ENCODE data around the gene RNF141.

The RNF141 gene

GRCh38 chr11:10558288-10558687 lies 17.3 kb upstream of the RNF141 start:
- no peak for FAIRE-seq

GRCh38 chr11:10556590-10556989 lies 15.6 kb upstream of the RNF141 start:
- no peak for FAIRE-seq

GRCh38 chr11:10551845-10552352 lies 10.9 kb upstream of the RNF141 start:
- no peak for FAIRE-seq

GRCh38 chr11:10551290-10551592 lies 10.3 kb upstream of the RNF141 start:
- FAIRE-seq: no peak

GRCh38 chr11:10550503-10551289 lies 9.7 kb upstream of the RNF141 start:
- no peak for FAIRE-seq

GRCh38 chr11:10544491-10545465 lies 3.8 kb upstream of the RNF141 start:
- FAIRE-seq: no peak

GRCh38 chr11:10543782-10544181 lies 2.8 kb upstream of the RNF141 start:
- no peak for FAIRE-seq

GRCh38 chr11:10542776-10543175 lies 1.8 kb upstream of the RNF141 start:
- FAIRE-seq: peak; percentile 36

GRCh38 chr11:10541561-10541930 lies 559 bp upstream of the RNF141 start:
- FAIRE-seq: no peak

GRCh38 chr11:10540546-10540914 lies 457 bp downstream of the RNF141 start:
- no peak for FAIRE-seq

- peak; percentile 19 for FAIRE-seq
Observed at GRCh38 chr11:10539339-10539738, 1.6 kb downstream of the RNF141 start.

- no peak for FAIRE-seq
Observed at GRCh38 chr11:10538924-10539323, 2.1 kb downstream of the RNF141 start.

GRCh38 chr11:10537600-10537999 lies 3.4 kb downstream of the RNF141 start:
- no peak for FAIRE-seq

- FAIRE-seq: no peak
Observed at GRCh38 chr11:10534316-10534715, 6.7 kb downstream of the RNF141 start.

- FAIRE-seq: no peak
Observed at GRCh38 chr11:10533323-10533722, 7.7 kb downstream of the RNF141 start.

- FAIRE-seq: no peak
Observed at GRCh38 chr11:10532526-10532925, 8.5 kb downstream of the RNF141 start.

GRCh38 chr11:10529279-10529678 lies 11.7 kb downstream of the RNF141 start:
- FAIRE-seq: no peak

- peak; percentile 48 for FAIRE-seq
Observed at GRCh38 chr11:10528121-10528520, 12.9 kb downstream of the RNF141 start.

- no peak for FAIRE-seq
Observed at GRCh38 chr11:10526974-10527918, 13.7 kb downstream of the RNF141 start.

- FAIRE-seq: no peak
Observed at GRCh38 chr11:10524471-10524870, 16.5 kb downstream of the RNF141 start.

GRCh38 chr11:10522921-10523320 lies 18.1 kb downstream of the RNF141 start:
- FAIRE-seq: no peak

- no peak for FAIRE-seq
Observed at GRCh38 chr11:10522276-10522675, 18.7 kb downstream of the RNF141 start.

- no peak for FAIRE-seq
Observed at GRCh38 chr11:10520562-10520961, 20.4 kb downstream of the RNF141 start.

Data from G401.6 (cell line).